Dendritic cell treated with granulocyte-macrophage colony-stimulating factor and Interleukin-4, amounts not matched to agents 40 ng/mL and 50 ng/mL, for 4 days (primary cell): ENCODE results near the gene LOC128125822.

Source experiments
- H3K27ac Mint-ChIP-seq: one replicate; pipeline ENCODE4 v1.8.0; 2022; ENCODE audit warnings: mild to moderate bottlenecking, mixed read lengths
- H3K27me3 Mint-ChIP-seq: one replicate; pipeline ENCODE4 v1.8.0; 2022; ENCODE audit warnings: mild to moderate bottlenecking, mixed read lengths
- H3K36me3 Mint-ChIP-seq: one replicate; pipeline ENCODE4 v1.8.0; 2022; ENCODE audit warnings: low read depth, mixed read lengths
- H3K4me1 Mint-ChIP-seq: one replicate; pipeline ENCODE4 v1.8.0; 2022; ENCODE audit warnings: low read depth, mixed read lengths
- H3K4me3 Mint-ChIP-seq: one replicate; pipeline ENCODE4 v1.8.0; 2022; ENCODE audit warnings: mild to moderate bottlenecking, moderate library complexity, mixed read lengths
- H3K9me3 Mint-ChIP-seq: one replicate; pipeline ENCODE4 v1.8.0; 2022; ENCODE audit warnings: mixed read lengths
- intact Hi-C: fragments of 100-400 bp; cut with micrococcal nuclease; formaldehyde crosslinking; loops from one replicate; pipeline ENCODE4 v1.15.0; 2022

LOC128125822 gene

GRCh38 chr6:63611560-63611959, 39.3 kb downstream of the LOC128125822 start:
- no peaks in the 10 kb centered on the region for H3K4me1 Mint-ChIP-seq
- no peaks in the 10 kb centered on the region for H3K9me3 Mint-ChIP-seq
- no peaks in the 10 kb centered on the region for H3K36me3 Mint-ChIP-seq
- H3K27ac Mint-ChIP-seq = no peak overlapping the region
- peaks cover 3% of the 10 kb centered on the region for H3K27me3 Mint-ChIP-seq
- intact Hi-C loops = no loop called here
- no peak overlapping the region for H3K4me3 Mint-ChIP-seq

GRCh38 chr6:63615590-63615989, 43.3 kb downstream of the LOC128125822 start:
- Mint-ChIP-seq H3K4me1 (no peaks in the 10 kb centered on the region), H3K9me3 (no peaks in the 10 kb centered on the region), H3K4me3 (no peak overlapping the region), H3K27ac (no peak overlapping the region), H3K36me3 (no peaks in the 10 kb centered on the region), H3K27me3 (peaks cover 6% of the 10 kb centered on the region)
- intact Hi-C loops = loop anchor here (2.0 kb wide), 1 partner anchor 13 kb away; no protein-coding TSS in a partner anchor
